Heart left ventricle (tissue), 13 donors: ENCODE results near the gene CELF2.

Experiments used
- CTCF ChIP-seq, 12 donors: fragments of 200-600 bp; sonication (generic) in 4 of 12; IDR thresholded peaks; one replicate each; pipeline versions ENCODE4 v1.5.0 to v1.8.0; 2018 to 2022; ENCODE audit warnings: antibody characterized with exemption in 12 of 12, mild to moderate bottlenecking in 5 of 12
- POLR2A ChIP-seq, 2 donors: fragments of 450-650 bp; IDR thresholded peaks; one replicate each; pipeline ENCODE4 v1.6.1; 2017; ENCODE audit warnings: antibody characterized with exemption in 2 of 2, mild to moderate bottlenecking in 2 of 2, moderate library complexity in 2 of 2
- donor health status: ischemic (EF 13 %, LVEDD 7.1; RV severe dilation, severe dysfunction).
- donor health status: DM: no; HTN: yes; CAD: no.
- donor health status: DM: no; HTN: no; CAD: no.
- donor health status: ischemic (EF 25% LVEDD 6.9; RV normal size, moderate dysfunction).
- donor health status: ischemic (EF 25% LVEDD 5.7; RV mildly dilated, moderate dysfunction).
- donor health status: ischemic (EF 35%, LVEDD 5.7; RV mildly dilated, moderate dysfunction).
- donor health status: nonischemic (EF 11% LVEDD 7.7; RV severe dilation, severe dysfunction).
- donor health status: DM: yes; HTN: yes; CAD: no.
- donor health status: PGD.
- donor health status: ischemic (EF 29% LVEDD 5.4; RV normal size, mild dysfunction).
- donor health status: nonischemic (EF 23%, LVEDD 6.1; RV moderate dilation, normal function).

GRCh38 chr10:11206676-11207559 is 189.2 kb downstream of the CELF2 start:
- no peak for TF ChIP-seq CTCF (IDR thresholded peaks at IDR 0.05)
- no peak for TF ChIP-seq POLR2A (IDR thresholded peaks at IDR 0.05)
